ENCODE data around the gene RPL26.
A peak's percentile ranks its signal among the peaks of the same experiment; 100 is the strongest.
"Not testable (repeated sequence)": the region's sequence is repeated elsewhere in the genome, so short reads cannot be mapped to it uniquely, and the experiment has no call there.

Gene RPL26

DNA sequence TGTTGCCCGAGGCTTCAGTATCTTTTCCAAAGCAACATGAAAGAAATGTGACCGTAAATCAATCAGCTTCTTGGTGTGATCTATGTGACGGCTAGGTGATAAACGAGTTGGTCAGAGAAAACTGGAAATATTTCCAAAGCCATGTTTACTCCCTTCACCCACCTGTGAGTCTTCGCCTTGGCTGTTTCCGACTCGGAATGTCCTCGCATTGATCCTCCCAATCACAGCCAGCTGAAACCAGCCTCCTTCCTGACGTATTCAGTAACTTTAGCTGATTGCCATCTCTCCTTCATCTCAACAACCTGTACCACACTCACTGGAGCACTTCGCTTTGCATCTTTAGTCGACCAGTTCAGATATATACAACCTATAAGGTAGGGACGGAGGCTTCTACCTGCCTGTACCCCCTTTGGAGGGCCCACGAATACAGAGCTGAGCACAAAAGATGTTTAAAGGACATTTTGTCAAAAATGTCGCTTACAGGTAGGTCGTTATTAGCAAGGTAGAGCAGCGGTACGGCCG is 7.2 kb downstream of the RPL26 start:
- no peak for DNase-seq
- peak overlapping the region; percentile 28 for H2AFZ ChIP-seq (ENCODE audit: low read length)
- peaks cover 56% of the 10 kb centered on the region for H3F3A ChIP-seq (ENCODE audit: insufficient read depth, low read length)
- no peaks in the 10 kb centered on the region for H3K9me3 ChIP-seq (replicated peaks; ENCODE audit: insufficient read depth, low read length)
- peaks cover 13% of the 10 kb centered on the region for H3K36me3 ChIP-seq (replicated peaks; ENCODE audit: insufficient read depth, low read length)
- H3K79me2 ChIP-seq (ENCODE audit: low read length) = peaks cover 29% of the 10 kb centered on the region
- H3K4me3 ChIP-seq (ENCODE audit: low read length) = peak overlapping the region; percentile 72
- H4K20me1 ChIP-seq (ENCODE audit: insufficient read depth, low read length) = peaks cover 24% of the 10 kb centered on the region
- peaks cover 34% of the 10 kb centered on the region for H3K4me1 ChIP-seq (ENCODE audit: low read length)
- H3K27me3 ChIP-seq (replicated peaks; ENCODE audit: insufficient read depth, low read length) = no peaks in the 10 kb centered on the region
- H3K27ac ChIP-seq (ENCODE audit: low read length) = peak overlapping the region; percentile 27; the same call in 1 of the 2 replicates
- H3K9me2 ChIP-seq (replicated peaks; ENCODE audit: insufficient read depth, low read length) = no peaks in the 10 kb centered on the region
- H3K4me2 ChIP-seq (ENCODE audit: low read depth, low read length) = peak overlapping the region; percentile 61
- peak overlapping the region; percentile 55; the same call in 1 of the 2 replicates for H3K9ac ChIP-seq (ENCODE audit: low read length)
- no peak for TF ChIP-seq EZH2phosphoT487 (IDR thresholded peaks at IDR 0.05; ENCODE audit: low read length)
- TF ChIP-seq, protein P1, sequence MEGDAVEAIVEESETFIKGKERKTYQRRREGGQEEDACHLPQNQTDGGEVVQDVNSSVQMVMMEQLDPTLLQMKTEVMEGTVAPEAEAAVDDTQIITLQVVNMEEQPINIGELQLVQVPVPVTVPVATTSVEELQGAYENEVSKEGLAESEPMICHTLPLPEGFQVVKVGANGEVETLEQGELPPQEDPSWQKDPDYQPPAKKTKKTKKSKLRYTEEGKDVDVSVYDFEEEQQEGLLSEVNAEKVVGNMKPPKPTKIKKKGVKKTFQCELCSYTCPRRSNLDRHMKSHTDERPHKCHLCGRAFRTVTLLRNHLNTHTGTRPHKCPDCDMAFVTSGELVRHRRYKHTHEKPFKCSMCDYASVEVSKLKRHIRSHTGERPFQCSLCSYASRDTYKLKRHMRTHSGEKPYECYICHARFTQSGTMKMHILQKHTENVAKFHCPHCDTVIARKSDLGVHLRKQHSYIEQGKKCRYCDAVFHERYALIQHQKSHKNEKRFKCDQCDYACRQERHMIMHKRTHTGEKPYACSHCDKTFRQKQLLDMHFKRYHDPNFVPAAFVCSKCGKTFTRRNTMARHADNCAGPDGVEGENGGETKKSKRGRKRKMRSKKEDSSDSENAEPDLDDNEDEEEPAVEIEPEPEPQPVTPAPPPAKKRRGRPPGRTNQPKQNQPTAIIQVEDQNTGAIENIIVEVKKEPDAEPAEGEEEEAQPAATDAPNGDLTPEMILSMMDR (IDR thresholded peaks at IDR 0.05; ENCODE audit: low read length) = no peak
- no peak for TF ChIP-seq EZH2 (optimal IDR thresholded peaks at IDR 0.05; ENCODE audit: low read depth, low read length)

DNA sequence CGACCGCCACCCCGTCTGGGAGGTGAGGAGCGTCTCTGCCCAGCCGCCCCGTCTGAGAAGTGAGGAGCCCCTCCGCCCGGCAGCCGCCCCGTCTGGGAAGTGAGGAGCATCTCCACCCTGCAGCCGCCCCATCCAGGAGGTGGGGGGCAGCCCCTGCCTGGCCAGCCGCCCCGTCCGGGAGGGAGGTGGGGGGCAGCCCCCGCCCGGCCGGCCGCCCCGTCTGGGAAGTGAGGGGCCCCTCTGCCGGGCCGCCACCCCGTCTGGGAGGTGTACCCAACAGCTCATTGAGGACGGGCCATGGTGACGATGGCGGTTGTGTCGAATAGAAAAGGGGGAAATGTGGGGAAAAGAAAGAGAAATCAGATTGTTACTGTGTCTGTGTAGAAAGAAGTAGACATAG is 9.1 kb downstream of the RPL26 start:
- not testable (repeated sequence) for H4K20me1 ChIP-seq (ENCODE audit: insufficient read depth, low read length); H3K4me3 ChIP-seq (ENCODE audit: low read length); H3K36me3 ChIP-seq (replicated peaks; ENCODE audit: insufficient read depth, low read length); H3K27ac ChIP-seq (ENCODE audit: low read length); H3K9me2 ChIP-seq (replicated peaks; ENCODE audit: insufficient read depth, low read length); H3K9me3 ChIP-seq (replicated peaks; ENCODE audit: insufficient read depth, low read length); H3K4me2 ChIP-seq (ENCODE audit: low read depth, low read length); DNase-seq; H3K9ac ChIP-seq (ENCODE audit: low read length); H3K27me3 ChIP-seq (replicated peaks; ENCODE audit: insufficient read depth, low read length); H2AFZ ChIP-seq (ENCODE audit: low read length)
- Histone ChIP-seq H3K4me1 (ENCODE audit: low read length) (peaks cover 25% of the 10 kb centered on the region), H3K79me2 (ENCODE audit: low read length) (peaks cover 10% of the 10 kb centered on the region), H3F3A (ENCODE audit: insufficient read depth, low read length) (peaks cover 37% of the 10 kb centered on the region)

DNA sequence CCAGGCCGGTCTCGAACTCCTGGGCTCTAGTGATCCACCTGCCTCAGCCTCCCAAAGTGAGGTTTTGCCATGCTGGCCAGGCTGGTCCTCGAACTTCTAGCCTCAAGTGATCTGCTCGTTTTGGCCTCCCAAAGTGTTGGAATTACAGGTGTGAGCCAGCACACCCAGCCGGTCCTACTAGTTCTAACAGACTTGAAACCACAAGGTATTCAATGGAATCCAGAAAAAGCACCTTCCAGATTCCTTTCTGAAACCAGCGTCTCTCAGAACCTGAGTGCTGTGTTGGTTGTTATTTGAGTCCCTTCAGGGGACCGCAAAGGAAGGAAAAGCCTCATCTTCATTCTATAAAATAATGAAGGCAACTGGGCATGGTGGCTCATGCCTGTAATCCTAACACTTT is 10.6 kb downstream of the RPL26 start:
- Histone ChIP-seq H3K9me3 (replicated peaks; ENCODE audit: insufficient read depth, low read length) (no peaks in the 10 kb centered on the region), H3K79me2 (ENCODE audit: low read length) (peaks cover 6% of the 10 kb centered on the region; the same call in 1 of the 2 replicates), H3K4me2 (ENCODE audit: low read depth, low read length) (peak overlapping the region; percentile 46; the same call in 1 of the 2 replicates), H3K4me1 (ENCODE audit: low read length) (peaks cover 23% of the 10 kb centered on the region), H4K20me1 (ENCODE audit: insufficient read depth, low read length) (peaks cover 4% of the 10 kb centered on the region; the same call in 1 of the 2 replicates), H3K9me2 (replicated peaks; ENCODE audit: insufficient read depth, low read length) (no peaks in the 10 kb centered on the region), H3K9ac (ENCODE audit: low read length) (no peak overlapping the region), H2AFZ (ENCODE audit: low read length) (no peak overlapping the region), H3K27ac (ENCODE audit: low read length) (peak overlapping the region; percentile 60; the same call in 1 of the 2 replicates), H3K4me3 (ENCODE audit: low read length) (no peak overlapping the region), H3K27me3 (replicated peaks; ENCODE audit: insufficient read depth, low read length) (no peaks in the 10 kb centered on the region), H3K36me3 (replicated peaks; ENCODE audit: insufficient read depth, low read length) (0 out of 2 replicates have a peak, but pooled peaks cover 5% of the 10 kb centered on the region), H3F3A (ENCODE audit: insufficient read depth, low read length) (peaks cover 22% of the 10 kb centered on the region)
- DNase-seq = peak; percentile 87
- no peak for TF ChIP-seq EZH2phosphoT487 (IDR thresholded peaks at IDR 0.05; ENCODE audit: low read length)
- TF ChIP-seq, protein P1 (IDR thresholded peaks at IDR 0.05; ENCODE audit: low read length) = no peak
- TF ChIP-seq EZH2 (optimal IDR thresholded peaks at IDR 0.05; ENCODE audit: low read depth, low read length) = no peak

DNA sequence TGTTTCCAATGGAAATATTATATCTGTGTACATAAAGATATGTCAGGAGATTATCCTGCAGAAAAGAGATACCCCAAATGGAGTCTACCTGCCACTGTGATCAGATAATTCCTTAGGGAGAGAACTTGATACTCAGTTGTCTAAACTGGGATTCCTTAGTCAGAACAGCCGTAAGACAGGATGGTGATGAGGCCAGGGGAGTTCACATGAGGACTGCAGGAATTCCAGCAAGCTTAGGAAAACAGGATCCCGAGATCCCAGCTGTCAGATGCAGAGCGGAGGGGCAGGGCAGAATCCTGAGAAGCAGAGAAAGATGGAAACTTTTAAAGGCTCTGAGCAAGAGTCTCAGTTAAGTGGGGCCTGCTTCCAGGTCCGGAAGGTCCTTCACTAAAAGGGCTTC is 11.2 kb downstream of the RPL26 start:
- 0 out of 2 replicates have a peak, but pooled peaks cover 3% of the 10 kb centered on the region for H3K36me3 ChIP-seq (replicated peaks; ENCODE audit: insufficient read depth, low read length)
- H3K4me3 ChIP-seq (ENCODE audit: low read length) = no peak overlapping the region
- no peaks in the 10 kb centered on the region for H4K20me1 ChIP-seq (ENCODE audit: insufficient read depth, low read length)
- H3K4me1 ChIP-seq (ENCODE audit: low read length) = peaks cover 16% of the 10 kb centered on the region
- H3K4me2 ChIP-seq (ENCODE audit: low read depth, low read length) = no peak overlapping the region
- TF ChIP-seq EZH2 (optimal IDR thresholded peaks at IDR 0.05; ENCODE audit: low read depth, low read length) (no peak), EZH2phosphoT487 (IDR thresholded peaks at IDR 0.05; ENCODE audit: low read length) (no peak)
- TF ChIP-seq, protein P1 (IDR thresholded peaks at IDR 0.05; ENCODE audit: low read length) = no peak
- peaks cover 16% of the 10 kb centered on the region for H3F3A ChIP-seq (ENCODE audit: insufficient read depth, low read length)
- no peak overlapping the region; the same call in 1 of the 2 replicates for H3K27ac ChIP-seq (ENCODE audit: low read length)
- no peaks in the 10 kb centered on the region for H3K9me2 ChIP-seq (replicated peaks; ENCODE audit: insufficient read depth, low read length)
- H3K9ac ChIP-seq (ENCODE audit: low read length) = no peak overlapping the region
- no peak overlapping the region for H2AFZ ChIP-seq (ENCODE audit: low read length)
- H3K79me2 ChIP-seq (ENCODE audit: low read length) = peaks cover 6% of the 10 kb centered on the region; the same call in 1 of the 2 replicates
- H3K27me3 ChIP-seq (replicated peaks; ENCODE audit: insufficient read depth, low read length) = no peaks in the 10 kb centered on the region
- DNase-seq = no peak
- H3K9me3 ChIP-seq (replicated peaks; ENCODE audit: insufficient read depth, low read length) = no peaks in the 10 kb centered on the region
